Hematopoietic multipotent progenitor cell treated with erythropoietin and hydrocortisone succinate and interleukin-3 and kit ligand, for 15 days (in vitro differentiated cells): ENCODE data around the gene HUNK.
"Not testable (repeated sequence)": the region's sequence is repeated elsewhere in the genome, so short reads cannot be mapped to it uniquely, and the experiment has no call there.

Experiments used
- DNase-seq: peaks from one replicate; pipeline ENCODE4 v3.0.0-alpha.2; 2015; ENCODE audit warnings: low spot score

The HUNK gene

DNA sequence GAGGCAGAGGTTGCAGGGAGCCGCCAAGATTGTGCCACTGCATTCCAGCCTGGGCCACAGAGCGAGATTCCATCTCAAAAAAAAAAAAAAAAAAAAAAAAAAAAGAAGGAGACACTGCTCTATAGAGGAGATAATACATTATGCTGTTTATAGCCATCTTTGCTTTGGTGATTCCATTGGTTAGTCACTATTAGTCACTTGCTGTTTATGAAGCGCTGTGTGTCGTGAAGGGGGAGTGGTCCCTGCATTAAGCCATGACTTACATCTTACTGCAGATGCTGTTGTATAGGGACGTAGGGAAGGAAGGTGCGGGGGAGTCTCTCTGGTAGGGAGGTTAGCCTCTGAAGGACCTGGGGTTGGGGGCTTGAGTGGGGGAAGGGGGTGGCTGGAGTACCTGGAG, 48.3 kb downstream of the HUNK start:
- DNase-seq: no peak

DNA sequence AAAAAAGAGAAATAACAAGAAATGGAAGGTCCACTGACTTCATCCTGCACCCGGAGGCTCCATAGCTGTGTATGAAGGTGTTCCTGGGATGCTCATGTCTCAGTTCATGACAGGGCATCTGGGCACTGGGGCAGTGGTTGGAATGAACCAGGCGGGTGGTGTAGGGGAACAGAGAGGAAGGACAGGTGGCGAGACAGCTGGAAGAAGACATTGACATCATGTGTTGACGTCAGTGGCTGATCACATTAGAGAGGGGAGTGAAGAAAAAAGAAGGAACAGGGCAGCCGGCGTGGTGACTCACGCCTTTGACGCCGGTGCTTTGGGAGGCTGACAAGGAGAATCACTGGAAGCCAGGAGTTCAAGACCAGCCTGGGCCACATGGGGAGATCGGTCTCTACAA, 50.1 kb downstream of the HUNK start:
- DNase-seq: no peak

DNA sequence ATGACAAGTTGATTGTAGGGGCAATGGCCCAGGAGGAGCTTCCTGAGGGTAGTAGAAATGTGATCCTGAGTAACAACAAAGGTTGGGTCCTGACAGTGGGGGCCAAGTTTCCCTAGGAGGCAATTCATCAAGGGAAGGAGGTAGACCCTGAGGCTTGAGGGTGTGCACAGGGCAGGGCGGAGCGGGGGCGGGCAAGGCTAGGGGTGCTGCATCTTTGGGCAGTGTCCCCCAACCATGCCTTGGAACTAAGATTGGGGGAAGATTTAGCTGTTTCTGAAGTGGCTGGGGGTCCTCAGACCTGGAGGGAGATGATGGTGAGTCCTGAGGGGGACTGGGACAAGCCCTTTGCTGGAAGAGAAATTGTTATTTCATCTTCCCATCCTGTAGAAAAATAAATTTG, 50.9 kb downstream of the HUNK start:
- DNase-seq: no peak

DNA sequence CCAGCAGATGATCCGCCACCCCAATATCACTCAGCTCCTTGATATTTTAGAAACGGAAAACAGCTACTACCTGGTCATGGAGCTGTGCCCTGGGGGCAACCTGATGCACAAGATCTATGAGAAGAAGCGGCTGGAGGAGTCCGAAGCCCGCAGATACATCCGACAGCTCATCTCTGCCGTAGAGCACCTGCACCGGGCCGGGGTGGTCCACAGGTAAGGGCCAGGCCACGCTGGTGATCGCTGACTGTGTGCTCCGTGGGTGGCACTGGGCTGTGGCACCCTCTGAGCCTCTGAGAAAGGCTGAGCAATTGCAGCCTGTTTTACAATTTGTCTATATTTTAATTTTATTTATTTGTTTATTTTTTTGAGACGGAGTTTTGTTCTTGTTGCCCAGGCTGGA, 51.7 kb downstream of the HUNK start:
- no peak for DNase-seq

DNA sequence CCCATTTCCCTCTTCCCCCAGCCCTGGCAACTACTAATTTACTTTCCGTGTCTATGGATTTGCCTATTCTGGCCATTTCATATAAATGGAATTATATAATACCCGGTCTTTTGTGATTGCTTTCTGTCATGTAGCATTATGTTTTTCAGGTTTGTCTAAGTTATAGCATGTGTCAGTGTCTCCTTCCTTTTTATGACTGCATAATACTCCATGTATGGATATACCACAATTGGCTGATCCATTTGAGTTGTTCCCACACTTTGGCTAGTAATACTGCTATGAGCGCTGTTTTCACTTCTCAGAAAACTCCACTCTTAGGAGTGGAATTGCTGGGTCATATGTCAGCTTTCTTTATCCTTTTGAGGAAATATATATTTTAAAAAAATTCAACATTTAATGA, 53.7 kb downstream of the HUNK start:
- no peak for DNase-seq

DNA sequence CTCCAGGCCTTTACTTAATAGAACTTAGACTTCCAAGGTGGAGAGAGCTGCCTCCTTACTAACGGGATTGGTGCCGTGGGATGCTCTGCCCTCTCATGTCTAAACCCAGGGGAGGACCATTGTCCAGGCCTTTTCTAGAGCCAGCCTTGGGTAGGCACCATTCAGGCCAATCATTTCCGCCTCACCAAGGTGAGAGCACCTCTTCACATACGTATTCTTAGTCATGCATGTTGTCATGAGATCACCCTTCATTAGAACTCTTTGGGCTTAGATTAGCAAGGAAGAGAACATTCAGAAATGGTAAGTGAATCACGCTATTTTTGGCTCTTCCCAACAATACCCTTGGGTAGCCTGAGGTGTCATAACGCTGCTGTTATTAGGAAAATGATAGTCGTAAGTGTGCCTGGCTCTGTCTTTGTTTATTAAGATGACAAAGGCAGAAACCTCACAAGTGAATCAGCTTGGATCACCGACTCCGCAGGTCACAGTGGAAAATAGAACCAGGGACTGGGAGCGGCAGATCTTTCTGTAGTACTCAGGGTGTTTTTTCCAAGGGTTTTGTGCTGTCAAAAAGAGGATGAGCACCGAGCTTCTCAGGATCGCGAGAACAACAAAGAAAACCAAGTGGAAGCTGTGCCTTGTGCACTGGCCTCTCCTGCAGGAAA, 55.0 kb downstream of the HUNK start:
- no peak for DNase-seq

DNA sequence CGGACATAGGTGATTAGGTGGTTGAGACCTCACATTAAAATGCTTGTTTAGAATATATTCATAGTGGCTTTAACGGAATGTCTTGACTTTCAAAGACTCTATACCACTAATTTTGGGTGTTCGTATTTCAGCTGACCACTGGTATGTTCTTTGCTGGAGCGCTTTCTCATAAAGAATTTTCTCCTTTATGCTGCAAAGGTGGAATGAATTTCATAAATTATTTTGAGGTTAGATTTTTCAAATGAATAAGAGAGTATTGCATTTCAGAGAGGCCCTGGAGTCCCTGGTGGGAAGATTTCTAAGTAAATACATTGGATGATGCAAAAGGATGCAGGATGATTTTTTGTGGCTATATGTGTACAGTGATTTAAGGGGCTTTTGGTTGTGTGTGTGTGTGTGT, 55.8 kb downstream of the HUNK start:
- DNase-seq: no peak

DNA sequence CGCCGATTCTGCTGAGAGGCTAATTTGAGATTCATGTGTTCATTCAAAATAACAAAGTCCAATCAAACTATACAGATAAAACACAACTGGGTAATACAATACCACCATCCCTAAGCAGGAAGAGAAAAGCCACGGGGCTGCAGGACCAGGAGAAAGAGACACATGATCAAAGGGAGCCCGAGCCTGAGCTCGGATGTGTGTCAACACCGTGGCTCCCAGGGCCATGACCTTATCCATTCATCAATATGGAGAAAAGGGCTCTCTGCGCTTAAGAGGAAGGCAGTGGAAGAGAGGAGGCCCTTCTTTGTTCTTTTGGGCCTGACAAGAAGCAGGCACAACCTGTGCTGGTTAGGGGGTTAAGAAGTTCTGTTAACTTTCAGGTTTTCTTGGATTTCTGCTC, 56.7 kb downstream of the HUNK start:
- no peak for DNase-seq

DNA sequence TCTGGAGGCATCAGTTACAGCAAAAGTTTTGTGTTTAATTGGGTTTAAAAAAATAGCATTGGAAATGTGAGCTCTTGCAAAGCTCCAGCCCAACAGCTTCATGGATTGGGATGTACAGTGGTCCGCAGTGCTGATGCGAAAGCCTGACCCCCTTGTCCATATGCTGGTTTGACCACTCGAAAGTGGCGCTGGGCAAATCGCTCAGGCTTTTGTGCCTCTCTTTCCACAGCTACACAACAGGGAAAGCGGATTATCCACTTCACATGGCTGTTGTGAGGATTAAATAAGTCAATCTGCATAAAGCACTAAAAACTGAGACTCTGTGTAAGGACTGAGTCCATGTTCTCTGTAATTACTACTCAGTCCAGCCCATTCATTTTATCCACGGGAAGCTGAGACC, 57.2 kb downstream of the HUNK start:
- DNase-seq: no peak

DNA sequence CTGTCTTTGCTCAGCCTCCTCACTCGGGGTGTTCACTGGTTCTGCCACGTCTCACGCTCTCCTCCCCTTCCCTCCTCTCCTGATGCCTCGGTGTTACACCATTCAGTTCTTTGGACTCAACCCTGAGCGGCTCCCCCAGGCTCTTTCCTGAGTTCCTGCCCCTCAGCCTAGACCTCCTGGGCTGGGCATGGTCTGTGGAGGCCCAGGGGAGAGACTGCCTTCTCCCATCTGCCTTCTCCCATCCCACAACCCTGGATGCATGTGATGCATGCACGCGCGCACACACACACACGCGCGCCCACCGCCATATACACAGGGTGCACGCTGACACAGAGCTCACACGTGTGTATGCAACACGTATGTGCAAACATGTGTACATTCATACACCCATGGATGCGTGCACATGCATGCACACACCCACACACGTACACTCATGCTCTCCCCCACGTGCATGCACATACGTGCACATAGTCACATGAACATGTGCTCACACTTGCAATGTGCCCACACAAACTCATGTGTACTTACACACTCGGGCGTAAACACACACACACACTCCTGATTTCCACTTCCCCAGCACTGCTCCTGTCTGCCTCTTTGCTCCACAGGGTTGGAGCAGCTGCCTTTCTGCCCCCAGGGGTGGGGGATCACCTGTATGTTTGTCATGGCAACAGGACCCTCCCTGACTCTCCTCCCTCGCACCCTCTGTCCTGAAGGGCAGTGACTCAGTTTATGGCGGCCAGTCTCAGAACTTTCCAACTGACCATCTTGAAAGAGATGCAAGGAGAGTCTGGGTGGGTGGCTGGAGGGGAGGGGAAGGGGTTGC, 59.0 kb downstream of the HUNK start:
- DNase-seq: no peak

DNA sequence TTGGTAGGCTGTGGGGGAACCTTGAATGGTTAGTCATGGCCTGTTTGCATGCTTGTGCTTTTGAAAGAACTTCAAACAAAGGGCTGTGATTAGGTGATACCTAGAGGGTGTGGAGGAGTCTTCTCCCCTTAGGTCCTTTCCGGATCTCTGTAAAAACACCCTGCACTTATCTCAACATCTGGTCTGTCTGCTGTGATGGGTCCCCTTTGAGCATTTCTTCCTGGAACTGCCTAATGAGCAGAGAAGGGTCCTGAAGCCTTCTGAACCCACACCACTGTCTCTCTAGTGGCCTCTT, 59.6 kb downstream of the HUNK start:
- DNase-seq: no peak

DNA sequence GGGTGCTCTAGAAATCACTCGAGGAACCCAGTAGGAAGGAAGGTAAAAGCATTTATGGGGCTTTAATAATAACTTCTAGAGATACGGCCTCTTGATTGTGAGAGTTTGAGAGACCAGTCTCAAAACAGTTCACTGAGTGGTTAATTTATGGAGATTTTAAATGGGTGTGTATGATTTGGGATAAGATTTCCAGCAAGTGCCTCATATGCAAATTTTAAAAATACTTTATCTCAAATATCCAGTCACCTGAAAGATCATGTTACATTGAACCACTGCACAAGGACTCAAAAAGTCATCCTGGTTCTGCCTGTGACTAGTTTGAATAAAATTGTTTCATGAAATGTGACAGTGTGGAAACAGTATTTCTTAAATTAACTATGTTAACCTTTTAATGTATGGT, 64.5 kb downstream of the HUNK start:
- DNase-seq: no peak

DNA sequence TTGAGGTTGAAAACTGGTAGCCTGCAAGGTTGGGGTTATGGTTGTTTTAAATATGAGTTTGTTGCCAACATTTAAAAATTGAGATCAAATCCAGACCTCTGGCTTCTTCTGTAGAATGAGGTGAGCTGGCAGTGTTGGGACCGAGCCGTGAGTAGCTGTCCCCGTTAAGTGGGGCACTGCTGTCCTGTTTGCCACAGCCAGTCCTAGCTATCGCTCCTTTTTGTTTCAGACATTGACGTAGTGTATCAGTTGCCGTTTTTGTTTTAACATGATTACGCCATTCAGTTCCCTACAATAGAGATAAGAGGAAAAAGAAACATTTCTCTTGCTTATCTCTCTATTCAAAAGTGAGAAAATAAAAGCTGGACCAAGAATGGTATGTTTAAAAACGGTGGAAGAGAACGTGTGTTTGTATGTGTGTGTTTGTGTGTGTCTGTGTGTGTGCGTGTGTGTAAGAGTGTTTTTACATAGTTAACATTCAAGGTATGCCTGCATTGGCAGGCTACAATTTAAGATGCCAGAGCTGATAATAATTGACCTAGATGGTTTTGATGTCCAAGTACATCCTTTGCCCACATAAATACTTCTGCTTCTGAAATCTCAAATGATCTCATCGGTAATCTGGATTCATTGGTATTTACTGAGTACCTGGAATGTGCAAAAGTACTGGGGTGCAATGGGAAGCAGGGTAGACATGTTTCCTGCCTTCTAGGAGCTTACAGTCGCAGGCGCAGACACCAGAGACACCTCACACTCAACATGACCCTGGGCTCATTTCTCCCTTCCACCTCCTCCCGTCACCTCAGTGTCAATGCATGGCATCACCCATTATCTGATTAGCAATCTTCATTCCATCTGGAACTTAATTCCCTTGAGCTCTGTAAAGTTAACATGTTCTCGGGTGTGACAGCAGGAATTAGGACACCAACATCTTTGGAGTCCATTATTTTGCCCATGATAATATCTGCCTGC, 65.8 kb downstream of the HUNK start:
- no peak for DNase-seq

DNA sequence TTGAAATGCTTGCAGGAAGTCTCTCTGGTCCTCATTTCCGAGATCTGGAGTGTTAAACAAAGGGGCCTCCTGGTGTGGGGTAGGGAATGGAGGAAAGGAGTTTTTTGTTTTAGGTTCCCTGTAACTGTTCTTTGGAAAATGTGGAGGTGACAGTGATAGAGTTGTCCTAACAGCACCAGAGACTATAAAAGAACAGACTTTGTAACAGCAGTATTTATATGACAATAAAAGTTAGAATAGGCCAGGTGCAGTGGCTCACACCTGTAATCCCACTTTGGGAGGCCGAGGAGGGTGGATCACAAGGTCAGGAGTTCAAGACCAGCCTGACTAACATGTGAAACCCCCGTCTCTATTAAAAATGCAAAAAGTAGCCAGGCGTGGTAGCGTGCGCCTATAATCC, 68.9 kb downstream of the HUNK start:
- no peak for DNase-seq

DNA sequence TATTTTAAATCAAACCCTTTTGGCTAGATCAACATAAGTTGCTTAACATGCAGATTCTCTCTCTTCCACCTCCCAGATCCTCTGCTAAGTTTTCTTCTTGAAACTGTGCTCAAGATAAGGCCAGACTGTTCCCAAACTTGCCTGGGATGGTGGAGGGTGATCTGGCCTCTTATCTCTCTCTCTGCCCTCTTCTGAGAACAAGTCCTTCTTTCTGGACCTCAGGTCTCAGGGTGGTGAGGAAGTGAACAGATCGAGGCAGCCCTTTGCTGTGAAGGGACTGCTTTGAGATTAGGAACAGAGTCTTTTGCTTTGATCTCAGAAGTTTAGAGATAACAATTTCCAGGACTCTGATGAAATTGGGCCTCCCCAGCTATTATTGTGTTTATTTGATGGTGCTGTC, 70.7 kb downstream of the HUNK start:
- DNase-seq: no peak

DNA sequence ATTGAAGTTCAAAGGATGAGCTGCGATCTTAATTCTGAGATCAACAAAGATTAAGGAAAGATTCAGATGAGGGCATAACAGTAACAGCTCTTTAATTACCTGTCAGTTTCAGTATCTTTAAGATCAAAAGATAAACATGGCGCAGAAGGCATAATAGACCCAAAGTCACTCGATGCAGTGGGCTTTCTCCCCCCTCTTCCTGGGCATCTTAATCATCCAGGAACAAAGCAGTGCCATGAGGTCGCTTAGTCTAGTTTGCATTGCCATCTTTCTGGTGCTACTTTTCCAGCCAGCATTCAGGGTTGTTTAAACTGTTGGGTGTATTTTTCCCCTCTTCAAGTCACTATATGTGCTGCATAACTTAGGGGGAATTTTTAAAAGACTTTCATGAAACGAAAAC, 72.3 kb downstream of the HUNK start:
- no peak for DNase-seq

DNA sequence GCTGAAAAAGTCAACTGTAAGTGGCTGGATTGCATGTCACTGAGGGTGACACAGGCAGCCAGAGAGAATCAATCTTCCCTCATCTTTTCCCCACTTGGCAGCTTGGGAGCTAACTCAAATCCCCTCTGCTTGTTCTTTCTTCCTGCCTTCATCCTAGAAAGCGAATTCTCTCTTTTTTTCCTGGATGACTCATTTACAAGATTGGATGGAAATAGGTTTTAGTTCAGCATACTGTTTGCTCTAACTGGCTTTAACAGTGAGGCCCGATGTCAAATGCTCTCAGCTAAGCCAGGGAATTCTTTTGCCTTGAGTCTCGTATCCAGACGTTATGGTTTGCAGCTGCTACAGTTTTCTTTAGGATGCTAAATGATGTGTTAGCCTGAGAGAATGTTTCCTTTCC, 72.7 kb downstream of the HUNK start:
- no peak for DNase-seq

DNA sequence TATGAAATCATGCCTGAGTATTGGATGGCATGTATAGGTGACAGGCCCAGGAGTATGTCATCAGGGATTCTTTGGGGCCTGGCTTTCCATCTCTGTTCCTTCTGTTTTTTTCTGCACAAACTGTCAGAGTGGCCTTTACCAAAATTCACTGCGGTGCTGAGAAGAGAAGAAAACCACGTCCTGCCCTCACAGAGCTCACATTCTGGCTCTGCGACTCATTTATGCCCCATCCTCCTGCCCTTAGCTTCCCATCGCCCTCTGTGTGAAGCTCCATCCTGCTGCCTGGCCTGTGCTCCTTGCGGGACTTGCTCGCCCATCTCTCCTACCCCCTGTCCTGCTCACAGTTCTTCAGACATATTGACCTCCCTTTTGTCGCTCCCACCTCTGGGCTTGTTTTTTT, 73.4 kb downstream of the HUNK start:
- DNase-seq: no peak

DNA sequence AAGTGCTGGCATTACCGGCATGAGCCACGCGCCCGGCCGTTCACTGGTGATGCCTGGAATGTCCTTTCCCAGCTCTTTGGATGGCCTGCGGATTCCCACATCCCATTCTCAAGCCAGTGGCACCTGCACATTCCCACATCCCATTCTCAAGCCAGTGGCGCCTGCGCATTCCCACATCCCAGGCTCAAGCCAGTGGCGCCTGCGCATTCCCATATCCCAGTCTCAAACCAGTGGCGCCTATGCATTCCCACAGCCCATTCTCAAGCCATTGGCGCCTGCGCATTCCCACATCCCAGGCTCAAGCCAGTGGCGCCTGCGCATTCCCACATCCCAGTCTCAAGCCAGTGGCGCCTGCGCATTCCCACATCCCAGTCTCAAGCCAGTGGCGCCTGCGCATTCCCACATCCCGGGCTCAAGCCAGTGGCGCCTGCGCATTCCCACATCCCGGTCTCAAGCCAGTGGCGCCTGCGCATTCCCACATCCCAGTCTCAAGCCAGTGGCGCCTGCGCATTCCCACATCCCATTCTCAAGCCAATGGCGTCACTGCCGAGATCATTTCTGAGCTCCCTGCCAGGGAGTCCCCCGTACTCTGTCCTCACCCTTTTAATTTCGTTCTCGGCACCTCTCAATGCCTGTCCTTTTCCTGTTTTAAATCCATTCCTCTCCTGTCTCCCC, 74.2 kb downstream of the HUNK start:
- not testable (repeated sequence) for DNase-seq

DNA sequence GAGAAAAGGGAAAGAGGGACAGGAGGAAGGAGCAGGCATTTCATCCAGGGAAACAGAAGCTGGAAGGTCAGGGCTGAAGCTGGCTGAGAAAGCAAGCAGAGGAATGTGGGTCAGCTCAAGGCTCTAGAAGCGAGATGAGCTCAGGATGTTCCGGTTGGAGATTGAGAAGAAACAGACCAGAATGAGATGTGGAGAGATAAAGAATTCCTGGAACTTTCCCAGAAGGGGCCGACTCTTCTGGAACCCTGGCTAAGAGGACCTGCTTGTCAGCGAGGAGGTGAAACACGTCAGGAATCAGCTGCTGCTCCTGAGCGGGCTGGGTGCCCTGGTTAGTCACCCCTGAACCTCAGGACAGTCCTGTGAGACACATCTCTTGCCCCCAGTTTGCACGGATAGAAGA, 75.9 kb downstream of the HUNK start:
- no peak for DNase-seq

DNA sequence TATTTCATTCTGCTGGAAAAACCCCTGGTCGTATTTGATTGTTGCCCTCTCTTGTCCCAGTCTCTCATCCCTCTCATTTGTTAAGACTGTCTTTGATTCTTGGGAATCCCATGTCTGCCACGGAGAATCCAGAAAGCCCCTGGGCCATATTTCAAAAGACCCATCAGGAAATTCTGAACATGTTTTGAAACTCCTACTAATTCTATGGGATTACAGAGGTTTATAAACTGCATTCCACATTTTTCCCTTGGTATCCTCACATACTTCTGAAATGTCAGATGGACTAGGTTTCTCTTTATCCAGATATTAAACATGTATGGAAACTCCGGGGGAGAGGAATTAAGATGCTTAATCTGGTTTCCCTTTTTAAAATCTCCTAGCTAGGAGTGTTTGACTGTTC, 80.0 kb downstream of the HUNK start:
- no peak for DNase-seq

DNA sequence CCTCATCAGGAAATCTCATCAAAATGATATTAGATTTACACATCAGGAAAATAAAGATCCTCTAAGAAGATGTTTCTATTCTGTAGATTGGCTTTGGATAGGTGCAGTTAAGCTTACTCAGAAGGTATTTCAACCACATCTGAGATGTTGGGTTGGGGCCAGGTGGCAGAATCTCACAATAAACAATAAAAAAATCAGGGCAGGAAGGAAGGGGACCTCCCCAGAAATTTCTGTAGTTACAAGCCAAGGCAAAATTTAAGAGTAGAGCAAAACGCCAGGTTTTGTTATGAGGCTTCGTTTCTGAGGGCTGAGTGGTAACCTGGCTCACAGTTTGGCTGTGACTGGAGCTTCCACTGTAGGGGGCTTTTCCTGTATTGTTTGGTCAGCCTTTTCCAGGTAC, 84.8 kb downstream of the HUNK start:
- no peak for DNase-seq
